K562 (cell line): Measurements from ENCODE around the gene RTF2. TPM values are rescaled to one million over a fixed set of nuclear protein-coding genes. Genes with fewer than 3 reads are reported as not detected.

ENCODE experiments used
- ATF2 ChIP-seq: sonication (generic); formaldehyde crosslinking; IDR thresholded peaks from 2 replicates; pipeline ENCODE4 v1.8.1; 2022; ENCODE audit warnings: missing genetic modification reagents
- CBX3 ChIP-seq, 2 experiments: IDR thresholded peaks; 1 replicate in 1 of 2; 2 replicates in 1 of 2; pipeline ENCODE4 v1.6.1; 2012; ENCODE audit warnings: inconsistent platforms in 2 of 2, low read length in 2 of 2, borderline replicate concordance in 1 of 2, control low read depth in 1 of 2
- ETV6 ChIP-seq, 3 experiments: fragments of 150-350 bp in 1 of 3; sonication (generic) in 1 of 3; formaldehyde crosslinking in 1 of 3; IDR thresholded peaks; 2 replicates each; pipeline versions ENCODE4 v1.6.1 to v1.8.0; 2014 to 2022; ENCODE audit warnings: borderline replicate concordance in 2 of 3, low read depth in 2 of 3, antibody characterized with exemption in 1 of 3, low read length in 1 of 3, mild to moderate bottlenecking in 1 of 3, missing genetic modification reagents in 1 of 3
- HCFC1 ChIP-seq: IDR thresholded peaks from 2 replicates; pipeline ENCODE4 v1.6.1; 2012; ENCODE audit warnings: low read depth, low read length, improper control_type of control experiment
- HNRNPUL1 ChIP-seq: fragments of 200-400 bp; formaldehyde crosslinking; IDR thresholded peaks from 2 replicates; pipeline ENCODE4 v1.6.1; 2017; ENCODE audit warnings: low read length
- KDM1A ChIP-seq, 2 experiments: fragments of 450-650 bp; IDR thresholded peaks; 2 replicates each; pipeline ENCODE4 v1.6.1; 2016; ENCODE audit warnings: mild to moderate bottlenecking in 2 of 2
- KLF10 ChIP-seq: fragments of 250-450 bp; sonication (Bioruptor Pico); IDR thresholded peaks from 2 replicates; pipeline ENCODE4 v1.6.1; 2021; ENCODE audit warnings: matching md5 sums
- MCM5 ChIP-seq: fragments of 450-650 bp; IDR thresholded peaks from 2 replicates; pipeline ENCODE4 v1.6.1; 2016; ENCODE audit warnings: low read depth
- MITF ChIP-seq: IDR thresholded peaks from 2 replicates; pipeline ENCODE4 v1.6.1; 2014; ENCODE audit warnings: antibody characterized with exemption
- NCOA4 ChIP-seq: fragments of 450-650 bp; IDR thresholded peaks from 2 replicates; pipeline ENCODE4 v1.6.1; 2018; ENCODE audit warnings: mild to moderate bottlenecking; ENCODE audit not compliant: partially characterized antibody
- POLR2B ChIP-seq: fragments of 450-650 bp; IDR thresholded peaks from 2 replicates; pipeline ENCODE4 v1.6.1; 2018; ENCODE audit warnings: low read depth; ENCODE audit not compliant: partially characterized antibody
- POLR3A ChIP-seq: IDR thresholded peaks from 2 replicates; pipeline ENCODE4 v1.6.1; 2011; ENCODE audit warnings: borderline replicate concordance, mild to moderate bottlenecking, moderate library complexity; ENCODE audit not compliant: insufficient read length, insufficient read depth; ENCODE audit errors: extremely low read depth
- RFX7 ChIP-seq: fragments of 250-450 bp; sonication (Bioruptor Pico); IDR thresholded peaks from 2 replicates; pipeline ENCODE4 v1.5.1; 2021; ENCODE audit warnings: mild to moderate bottlenecking
- SIN3B ChIP-seq: fragments of 450-650 bp; IDR thresholded peaks from 2 replicates; pipeline ENCODE4 v1.6.1; 2017; ENCODE audit warnings: low read depth, mild to moderate bottlenecking, moderate library complexity
- TSC22D4 ChIP-seq: fragments of 450-650 bp; IDR thresholded peaks from 2 replicates; pipeline ENCODE4 v1.6.1; 2016; ENCODE audit warnings: missing genetic modification characterization, missing biosample characterization, control low read depth
- U2AF2 ChIP-seq: fragments of 200-400 bp; formaldehyde crosslinking; optimal IDR thresholded peaks from 2 replicates; pipeline ENCODE3; 2017; ENCODE audit warnings: low read depth, mild to moderate bottlenecking, low read length
- ZBTB2 ChIP-seq: fragments of 450-650 bp; IDR thresholded peaks from 2 replicates; pipeline ENCODE4 v1.6.1; 2016; ENCODE audit warnings: antibody characterized with exemption
- ZBTB26 ChIP-seq: fragments of 450-650 bp; formaldehyde crosslinking; IDR thresholded peaks from 2 replicates; pipeline ENCODE4 v1.4.0; 2022; ENCODE audit warnings: missing genetic modification characterization
- ZBTB49 ChIP-seq: sonication (generic); formaldehyde crosslinking; IDR thresholded peaks from 2 replicates; pipeline ENCODE4 v1.8.0; 2022; ENCODE audit warnings: missing genetic modification reagents, mild to moderate bottlenecking, borderline replicate concordance
- polyA plus RNA-seq, 8 experiments: library from polyadenylated mRNA; depleted of rRNA in 4 of 8; stranded (reverse) in 5 of 8; unstranded in 3 of 8; fragments of >200 nt; fragmentation: Nextera tagmentation in 2 of 8; fragmentation: Illumina TruSeq in 1 of 8; extraction: Ambion mirVana in 2 of 8; extraction: Trizol in 1 of 8; gene quantifications; 2 replicates each; pipeline versions ENCODE4 v1.2.1 to v1.2.3, GENCODE V29; 2011 to 2014; ENCODE audit warnings: inconsistent platforms in 1 of 8, missing spikeins in 1 of 8
- total RNA-seq, 7 experiments: library from RNA; depleted of rRNA in 6 of 7; stranded (reverse); fragments of >200 nt in 6 of 7; fragmentation: Illumina TruSeq in 2 of 7; extraction: Trizol in 2 of 7; gene quantifications; 2 replicates each; pipeline versions ENCODE4 v1.2.1 to v1.2.3, GENCODE V29; 2011 to 2021; ENCODE audit warnings: low replicate concordance in 1 of 7

Gene RTF2
- total and polyA plus RNA-seq, 9 of the 15 experiments (the other 6 are each of a cell fraction or from before 2014, with no cell fraction given): 67.0 to 177 (median 84.9) TPM

DNA sequence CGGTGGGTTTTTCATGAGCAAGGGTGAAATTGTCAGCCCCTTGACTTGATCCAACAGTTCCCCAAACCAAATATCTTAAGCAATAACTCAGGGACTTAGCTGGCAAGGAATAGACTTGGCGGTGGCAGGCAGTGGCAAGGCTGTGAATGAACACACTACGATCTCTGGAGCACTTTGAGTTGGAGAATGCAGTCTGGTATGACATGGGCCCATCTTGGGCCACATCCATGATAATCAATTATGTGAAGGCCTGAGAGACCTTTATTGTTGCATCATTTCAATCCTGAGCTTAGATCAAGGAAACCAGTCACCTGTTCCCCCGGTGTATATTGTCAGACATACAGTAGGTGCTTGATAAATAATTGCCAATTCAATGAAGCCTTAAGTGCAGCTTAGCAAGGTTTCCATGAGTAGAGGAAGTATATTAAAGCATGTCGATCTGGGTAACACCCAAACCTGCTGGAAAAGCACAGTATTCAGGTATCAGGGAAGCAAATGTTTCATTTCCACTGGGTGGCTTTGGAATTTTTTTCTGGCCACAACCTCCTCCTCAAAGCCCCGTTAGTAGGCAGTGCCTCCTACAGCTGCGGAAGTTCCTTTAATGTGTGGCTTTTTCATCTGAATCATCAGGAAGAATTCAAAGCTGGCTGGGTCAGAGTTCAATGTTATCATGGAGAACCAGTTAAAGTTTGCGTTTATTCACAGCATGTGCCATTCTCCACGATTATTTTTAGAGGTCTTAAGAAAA lies 46.2 kb upstream of the RTF2 start (continued):
- no peak for TF ChIP-seq CBX3 (IDR thresholded peaks at IDR 0.05; ENCODE audit: borderline replicate concordance in 1 of 2, low read length in 2 of 2)
- no peak for TF ChIP-seq ZBTB2
- no peak for TF ChIP-seq ZBTB26 (CRISPR knock-in tag)
- peak in 1 of 2 experiments; percentile 62; a peak in 2 of 4 replicates for TF ChIP-seq ETV6 (IDR thresholded peaks at IDR 0.05; ENCODE audit: borderline replicate concordance in 1 of 2, low read depth in 2 of 2, low read length in 1 of 2)
- no peak for TF ChIP-seq ETV6 (CRISPR knock-in tag; IDR thresholded peaks at IDR 0.05; ENCODE audit: borderline replicate concordance)
- no peak for TF ChIP-seq ATF2 (CRISPR knock-in tag)
- TF ChIP-seq KDM1A (IDR thresholded peaks at IDR 0.05): peak; percentile 10 to 62; a peak in 1 of 4 replicates
- TF ChIP-seq POLR2B: no peak
- TF ChIP-seq NCOA4: no peak
- no peak for TF ChIP-seq MCM5
- no peak for TF ChIP-seq HCFC1
- no peak for TF ChIP-seq POLR3A
- TF ChIP-seq RFX7 (CRISPR knock-in tag): no peak
- no peak for TF ChIP-seq KLF10 (CRISPR knock-in tag)
- no peak for TF ChIP-seq ZBTB49
- TF ChIP-seq U2AF2: no peak
- TF ChIP-seq TSC22D4 (tag): no peak
- no peak for TF ChIP-seq MITF
- TF ChIP-seq HNRNPUL1: no peak
- no peak for TF ChIP-seq SIN3B
